NB4 (cell line): Measurements from ENCODE around the gene IRF2BP2.

Source experiments
- DNase-seq: peaks from one replicate; pipeline ENCODE4 v3.0.0; 2010; ENCODE audit warnings: low read depth
- H3K4me3 ChIP-seq: one replicate; pipeline ENCODE4 v1.5.1; 2011; ENCODE audit warnings: mild to moderate bottlenecking, low read depth, low read length, moderate library complexity
- CTCF ChIP-seq: IDR thresholded peaks from one replicate; pipeline ENCODE4 v1.5.1; 2012; ENCODE audit warnings: low read depth, low read length
- MAX ChIP-seq: IDR thresholded peaks from 2 replicates; pipeline ENCODE4 v1.6.1; 2011; ENCODE audit warnings: low read depth, low read length
- MYC ChIP-seq: IDR thresholded peaks from 2 replicates; pipeline ENCODE4 v1.6.1; 2011; ENCODE audit warnings: low read depth, low read length
- POLR2A ChIP-seq: IDR thresholded peaks from 2 replicates; pipeline ENCODE4 v1.6.1; 2011; ENCODE audit warnings: mild to moderate bottlenecking; ENCODE audit not compliant: insufficient read length; ENCODE audit errors: extremely low read depth

IRF2BP2 gene

GRCh38 chr1:234629026-234629425, 19.0 kb upstream of the IRF2BP2 start:
- H3K4me3 ChIP-seq = no peak overlapping the region
- TF ChIP-seq MYC (no peak), MAX (no peak), POLR2A (no peak), CTCF (no peak)
- no peak for DNase-seq

GRCh38 chr1:234628089-234628488, 18.1 kb upstream of the IRF2BP2 start:
- no peak overlapping the region for H3K4me3 ChIP-seq
- TF ChIP-seq POLR2A (no peak), MAX (no peak), MYC (no peak), CTCF (no peak)
- no peak for DNase-seq

- no peak overlapping the region for H3K4me3 ChIP-seq
- TF ChIP-seq POLR2A (no peak), CTCF (no peak), MYC (no peak), MAX (no peak)
- no peak for DNase-seq
Measured at GRCh38 chr1:234627009-234627950, 17.3 kb upstream of the IRF2BP2 start.

GRCh38 chr1:234626391-234626790, 16.4 kb upstream of the IRF2BP2 start:
- H3K4me3 ChIP-seq = no peak overlapping the region
- DNase-seq = no peak
- no peak for TF ChIP-seq MYC
- no peak for TF ChIP-seq MAX
- TF ChIP-seq POLR2A = no peak
- TF ChIP-seq CTCF = no peak

- TF ChIP-seq CTCF (no peak), MAX (no peak), MYC (no peak), POLR2A (no peak)
- no peak for DNase-seq
- no peak overlapping the region for H3K4me3 ChIP-seq
Measured at GRCh38 chr1:234624724-234625117, 14.7 kb upstream of the IRF2BP2 start.
